HG03342 (cell line): ENCODE measurements around the gene BORCS8.
"Not testable (repeated sequence)": the region's sequence is repeated elsewhere in the genome, so short reads cannot be mapped to it uniquely, and the experiment has no call there.

Experiments
- ATAC-seq: cut with Tn5 transposase; IDR thresholded peaks from one replicate; pipeline ENCODE4 v1.9.1; 2021; ENCODE audit warnings: mild to moderate bottlenecking, moderate library complexity; ENCODE audit not compliant: unreplicated experiment

Gene BORCS8

DNA sequence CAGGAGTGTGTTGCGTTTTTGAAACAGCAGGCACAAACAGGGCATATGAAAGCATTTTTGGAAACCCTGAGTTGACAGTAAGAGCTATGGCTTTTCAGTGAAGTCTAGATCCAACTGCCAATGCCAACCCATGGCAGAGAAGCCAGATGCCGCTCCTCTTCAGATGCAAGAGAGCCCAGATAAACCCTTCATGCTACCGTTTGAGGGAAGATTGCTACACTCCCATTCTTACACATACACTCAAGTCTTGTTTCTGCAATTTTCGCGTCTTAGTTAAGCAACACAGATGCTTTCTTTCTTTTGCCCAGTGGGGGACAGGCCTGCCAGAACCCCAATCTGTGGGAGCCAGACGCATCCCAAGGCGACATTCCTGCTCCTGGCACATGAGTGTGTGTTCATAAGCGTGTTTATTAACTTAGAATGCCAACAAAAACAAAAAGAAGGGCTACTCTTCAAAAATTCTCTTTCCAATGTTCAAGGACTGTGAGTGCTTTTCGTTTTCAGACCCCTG lies 10.4 kb downstream of the BORCS8 start:
- ATAC-seq: no peak

DNA sequence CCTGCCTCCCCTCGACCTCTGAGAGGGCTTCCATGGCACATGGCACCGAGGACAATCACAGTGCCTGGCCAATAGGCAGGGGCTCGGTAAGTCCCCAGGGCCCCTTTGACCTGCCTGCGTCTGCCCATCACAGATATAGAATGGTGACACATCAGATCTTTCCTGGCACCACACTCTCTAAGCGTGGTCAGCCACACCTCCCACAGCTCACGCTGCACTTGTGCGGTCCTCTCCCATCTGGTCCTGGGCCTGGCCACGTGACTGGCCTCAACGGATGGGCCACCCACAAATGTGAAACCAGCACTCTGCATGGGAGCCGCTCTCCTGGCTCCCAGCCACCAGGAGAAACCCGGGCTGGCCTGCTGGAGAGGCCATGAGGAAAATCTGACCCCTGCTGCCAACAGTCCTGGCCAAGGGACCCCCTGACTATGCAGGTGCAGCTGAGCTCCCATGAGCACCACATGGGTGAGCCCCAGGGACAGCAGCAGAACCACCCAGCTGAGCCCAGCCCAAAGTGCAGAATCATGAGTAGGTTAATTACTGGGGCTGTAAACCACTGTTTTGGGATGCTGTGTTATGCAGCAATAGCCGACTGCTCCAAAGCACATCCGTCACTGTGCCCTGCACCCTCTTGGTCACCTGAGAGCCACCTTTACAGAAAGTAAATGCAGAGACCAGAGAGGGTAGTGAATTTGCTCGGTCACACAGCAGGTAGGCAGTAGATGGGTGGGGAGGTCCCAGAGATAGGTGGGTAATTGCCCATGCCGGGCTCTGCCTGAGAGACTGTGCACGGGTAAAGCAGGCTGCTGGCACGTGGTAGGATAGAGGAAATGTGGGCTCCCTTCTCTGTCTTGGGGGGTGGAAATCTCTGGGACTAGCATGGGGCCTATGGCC lies 12.2 kb downstream of the BORCS8 start:
- no peak for ATAC-seq

DNA sequence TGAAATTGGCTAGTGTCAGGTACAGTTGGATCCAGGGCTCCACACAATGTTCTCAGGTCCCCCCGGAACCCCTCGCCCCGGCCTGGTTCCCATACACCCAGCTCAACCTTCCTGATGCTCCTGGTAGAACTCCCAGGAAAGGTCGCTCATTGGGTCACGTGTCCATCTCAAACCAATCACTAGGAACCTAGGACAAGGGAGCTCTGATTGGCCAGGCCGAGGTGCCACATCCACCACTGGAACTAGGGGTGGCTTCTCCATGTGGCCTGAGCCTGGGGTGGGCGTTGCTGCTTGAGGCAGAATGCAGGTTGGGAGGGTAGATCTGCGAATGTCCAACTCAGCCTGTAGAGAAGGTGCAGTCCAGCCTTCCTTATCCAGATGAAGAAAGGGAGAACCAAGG lies 15.0 kb downstream of the BORCS8 start:
- no peak for ATAC-seq

DNA sequence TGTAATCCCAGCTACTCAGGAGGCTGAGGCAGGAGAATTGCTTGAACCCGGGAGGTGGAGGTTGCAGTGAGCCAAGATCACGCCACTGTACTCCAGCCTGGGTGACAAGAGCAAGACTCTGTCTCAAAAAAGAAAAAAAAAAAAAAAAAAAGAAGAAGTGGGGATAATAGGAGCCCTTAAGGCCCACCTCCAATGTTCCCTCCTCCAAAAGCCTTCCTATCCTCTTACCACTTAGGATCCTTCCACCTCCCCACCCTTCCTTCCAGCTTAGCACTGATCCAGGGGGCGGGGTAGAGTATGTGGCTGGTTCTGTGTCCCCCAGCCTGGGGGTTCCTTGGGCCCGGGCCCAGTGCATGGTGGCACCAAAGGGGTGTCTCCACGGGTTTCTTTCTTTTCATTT lies 18.7 kb downstream of the BORCS8 start:
- not testable (repeated sequence) for ATAC-seq

DNA sequence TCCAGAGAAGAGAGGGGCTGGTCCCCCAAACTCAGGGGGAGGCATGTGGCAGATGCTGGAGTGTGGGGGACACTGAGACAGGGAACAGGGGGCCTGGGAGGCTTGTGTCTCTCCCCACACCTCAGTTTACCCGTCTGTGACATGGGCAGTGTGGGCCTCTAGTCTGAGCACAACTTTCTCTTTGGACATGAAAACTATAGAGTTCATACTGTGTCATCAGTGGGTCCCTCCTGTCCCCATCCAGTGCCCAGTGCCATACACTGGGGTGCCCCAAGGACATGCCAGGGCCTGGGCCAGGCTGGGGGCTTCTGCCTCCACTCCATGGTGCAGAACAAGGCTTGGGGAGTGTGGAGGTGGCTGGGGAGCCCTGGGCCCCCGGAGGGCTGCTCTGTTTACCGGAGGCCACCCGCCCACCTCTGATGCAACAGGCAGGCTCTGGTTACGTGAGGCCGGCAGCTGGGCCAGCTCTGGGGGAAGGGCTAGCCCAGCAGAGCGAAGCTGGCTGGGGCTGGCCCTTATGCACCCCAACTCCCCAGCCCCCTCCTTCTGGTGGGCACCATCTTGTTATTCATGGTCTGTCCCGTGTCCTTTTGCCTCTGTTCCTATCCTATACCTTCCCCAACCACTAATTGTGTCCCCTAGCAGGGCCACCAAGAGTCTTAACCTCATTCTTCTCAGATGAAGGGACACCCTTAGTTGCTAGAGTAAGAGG lies 20.0 kb downstream of the BORCS8 start:
- no peak for ATAC-seq

DNA sequence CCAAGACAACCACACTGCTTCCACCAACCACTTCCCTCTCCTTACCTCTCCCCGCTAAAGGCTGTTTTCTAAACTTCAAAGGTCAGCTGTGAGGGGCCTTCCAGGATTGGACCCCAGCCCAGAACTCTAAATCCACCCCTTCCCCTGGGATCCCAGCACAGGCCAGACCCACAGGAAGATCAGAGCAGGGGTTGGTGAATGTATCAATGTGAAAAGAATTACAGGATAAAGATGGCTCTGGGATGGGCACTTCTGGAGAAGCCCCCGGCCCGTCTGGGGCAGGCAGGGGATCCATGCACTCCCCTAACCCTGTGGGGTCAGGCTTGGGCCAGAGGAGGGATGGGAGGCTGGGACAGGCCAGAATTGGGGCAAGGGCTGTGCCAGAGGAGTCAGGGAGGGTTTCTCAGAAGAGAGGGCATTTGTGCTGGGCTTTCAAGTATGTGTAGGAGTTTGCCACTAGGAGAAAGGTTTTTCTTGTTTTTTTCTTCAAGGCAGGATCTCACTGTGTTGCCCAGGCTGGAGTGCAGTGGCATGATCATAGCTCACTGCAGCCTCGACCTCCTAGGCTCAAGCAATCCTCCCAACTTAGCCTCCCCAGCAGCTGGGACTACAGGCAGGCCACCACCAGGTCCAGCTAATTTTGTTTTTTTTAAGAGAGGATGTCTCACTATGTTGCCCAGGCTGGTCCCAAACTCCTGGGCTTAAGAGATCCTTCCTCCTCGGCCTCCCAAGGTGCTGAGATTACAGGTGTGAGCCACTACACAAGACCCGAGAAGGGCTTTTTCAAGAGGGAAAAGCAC lies 20.9 kb downstream of the BORCS8 start:
- ATAC-seq: no peak

DNA sequence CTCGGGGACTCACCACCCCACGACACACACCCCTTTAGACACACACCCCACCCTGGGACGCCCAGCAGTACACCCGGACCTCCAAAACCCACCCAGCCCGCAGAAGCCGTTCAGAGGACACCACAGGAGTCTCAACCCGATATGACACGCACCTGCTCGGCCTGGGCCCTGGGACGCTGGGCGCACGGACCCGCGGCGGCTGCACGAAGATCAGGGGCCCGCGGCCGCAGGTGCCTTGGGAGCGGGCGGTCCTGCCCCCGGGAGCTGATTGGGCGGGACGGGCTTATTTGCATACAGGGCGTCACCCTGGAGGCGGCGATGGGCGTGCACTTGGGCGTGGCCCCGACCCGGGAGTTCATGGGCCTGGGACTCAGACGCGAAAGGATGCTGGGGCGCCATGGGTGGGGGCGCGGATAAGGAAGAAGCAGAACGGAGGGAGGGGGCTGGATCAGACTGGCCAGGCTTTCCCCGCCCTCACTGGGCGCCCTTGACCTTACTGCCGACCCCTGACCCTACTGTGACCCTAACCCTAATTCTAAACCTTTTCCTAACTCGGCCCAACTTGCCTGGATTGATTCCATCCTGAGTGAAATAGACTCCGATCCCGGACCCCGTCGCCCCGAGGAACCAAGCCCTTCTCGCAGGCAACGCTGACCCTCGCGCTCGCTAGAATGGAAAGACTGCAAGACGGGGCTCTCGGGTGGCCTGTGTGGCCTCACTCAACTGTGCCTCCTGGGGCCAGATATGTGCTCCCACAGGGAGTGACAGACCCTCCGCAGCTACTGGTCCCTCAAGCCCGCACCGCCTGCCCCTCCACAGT lies 21.7 kb downstream of the BORCS8 start, which contains the start of gene MEF2B:
Gene MEF2B, minus strand, starts transcription at position 211 of the 820 bp plus-strand sequence. CDS start 19,528 bp downstream, outside the sequence.
- peak; percentile 80 for ATAC-seq

DNA sequence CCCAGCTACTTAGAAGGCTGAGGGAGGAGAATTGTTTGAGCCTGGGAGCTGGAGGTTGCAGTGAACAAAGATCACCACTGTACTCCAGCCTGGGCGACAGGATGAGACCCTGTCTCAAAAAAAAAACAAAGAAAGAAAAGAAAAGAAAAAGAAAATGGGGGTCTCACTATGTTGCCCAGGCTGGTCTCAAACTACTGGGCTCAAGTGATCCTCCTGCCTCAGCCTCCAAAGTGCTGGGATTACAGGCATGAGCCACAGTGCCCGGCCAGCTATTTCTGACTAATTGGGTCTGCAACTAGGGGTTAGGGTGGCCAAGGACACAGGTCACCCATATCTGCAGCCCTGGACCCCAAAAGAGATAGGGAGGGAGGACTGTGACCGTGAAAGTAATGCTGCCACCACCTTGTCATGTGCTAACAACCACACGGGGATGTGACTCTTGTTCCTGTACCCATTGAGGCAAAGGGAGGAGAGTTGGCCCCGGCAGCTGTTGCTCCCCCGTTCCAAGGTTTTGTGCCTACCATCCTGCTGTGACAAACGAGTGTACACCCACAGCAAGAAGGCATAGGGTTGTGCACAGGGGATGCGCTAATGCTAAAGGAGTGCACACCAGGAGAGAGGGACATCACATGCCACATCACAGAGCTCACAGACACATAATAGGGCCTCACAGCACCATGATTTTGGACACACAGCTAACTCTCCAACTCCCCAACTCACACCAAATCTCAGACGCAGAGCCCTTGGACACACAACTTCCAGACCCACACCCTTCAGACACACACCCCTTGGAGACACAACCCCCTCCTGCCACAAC lies 22.5 kb downstream of the BORCS8 start:
- peak; percentile 24 for ATAC-seq

DNA sequence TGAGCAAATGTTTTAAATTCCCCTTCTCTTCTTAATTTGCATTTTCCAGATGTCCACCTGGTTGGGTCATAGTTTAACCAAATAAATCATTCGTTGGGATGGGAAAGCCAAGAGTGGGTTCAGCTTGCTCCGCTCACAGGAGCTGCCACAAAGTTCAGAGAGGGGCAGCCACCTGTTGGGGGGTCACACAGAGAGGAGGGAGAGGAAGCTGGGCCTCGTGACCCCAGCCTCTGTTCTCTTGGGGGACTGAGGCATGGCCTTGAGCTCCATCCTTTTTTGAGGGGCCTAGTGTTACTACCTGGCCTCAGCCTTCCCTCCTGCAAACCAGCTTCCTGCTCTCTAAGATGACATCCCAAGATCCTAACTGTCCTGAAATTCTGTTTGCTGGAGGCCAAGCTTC lies 24.3 kb downstream of the BORCS8 start:
- no peak for ATAC-seq

DNA sequence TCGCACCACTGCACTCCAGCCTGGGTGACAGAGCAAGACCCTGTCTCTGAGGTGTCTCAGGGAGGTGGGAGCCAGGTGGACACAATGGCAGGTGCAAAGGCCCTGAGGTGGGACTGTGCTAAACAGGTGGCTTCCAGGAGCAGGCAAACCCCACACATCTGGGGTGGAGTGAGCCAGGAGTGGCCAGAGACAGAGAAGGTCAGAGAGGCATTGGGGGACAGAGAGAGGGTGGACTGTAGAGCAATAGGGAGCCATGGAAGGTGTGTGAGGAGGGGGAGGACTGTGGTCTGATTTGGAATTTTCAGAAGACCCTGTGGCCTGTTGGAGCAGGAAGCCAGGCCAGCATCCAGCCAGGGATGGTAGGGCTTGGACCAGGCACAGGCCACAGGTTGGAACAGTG lies 26.6 kb downstream of the BORCS8 start:
- ATAC-seq: no peak

DNA sequence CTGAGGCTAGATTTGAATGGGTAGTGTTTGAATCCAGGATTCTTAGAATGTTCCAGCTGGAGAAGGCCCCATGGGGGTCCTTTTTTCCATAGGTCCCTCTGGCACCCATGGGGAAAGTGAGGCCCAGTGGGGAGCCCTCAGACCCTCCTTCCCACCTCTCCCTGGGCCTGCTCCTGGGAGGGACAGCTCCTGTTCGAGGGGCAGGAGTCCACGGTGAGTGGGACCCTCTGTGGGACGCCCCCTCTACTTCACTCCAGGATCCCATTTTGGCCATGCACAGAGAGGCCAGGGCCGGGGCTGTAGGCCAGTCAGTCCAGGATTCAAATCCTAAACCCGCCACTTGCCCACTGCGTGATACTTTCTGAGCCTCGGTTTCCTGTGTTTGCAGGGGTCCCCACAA lies 29.5 kb downstream of the BORCS8 start:
- ATAC-seq: no peak

DNA sequence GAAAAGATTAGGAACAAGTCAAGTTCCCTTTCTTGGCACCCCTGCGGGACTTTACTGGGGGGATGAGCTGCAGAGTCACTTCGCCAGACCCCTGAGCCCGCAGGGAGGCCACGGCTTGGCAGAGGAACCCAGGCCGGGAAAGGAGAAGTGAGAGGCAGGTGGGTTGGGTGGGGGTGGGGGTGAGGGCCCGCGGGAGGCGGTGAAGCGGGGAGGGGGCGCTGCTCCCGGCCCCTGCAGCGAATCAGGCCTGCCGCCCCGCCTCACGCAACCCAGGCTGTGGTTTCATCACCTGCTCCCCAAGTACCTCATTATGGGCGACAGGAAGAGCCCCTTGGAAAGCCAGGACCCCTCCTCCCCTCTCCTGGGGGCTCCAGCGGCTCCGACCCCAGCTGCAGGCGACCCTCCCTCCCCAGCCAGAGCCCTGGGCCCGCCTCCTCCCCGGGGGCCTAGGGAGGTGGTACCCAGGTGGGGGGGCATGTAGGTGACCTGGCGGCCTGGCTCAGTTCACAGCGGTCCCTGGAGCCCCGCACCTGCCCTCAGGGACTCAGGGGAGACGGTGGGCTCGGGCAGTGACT lies 31.4 kb downstream of the BORCS8 start:
- no peak for ATAC-seq

DNA sequence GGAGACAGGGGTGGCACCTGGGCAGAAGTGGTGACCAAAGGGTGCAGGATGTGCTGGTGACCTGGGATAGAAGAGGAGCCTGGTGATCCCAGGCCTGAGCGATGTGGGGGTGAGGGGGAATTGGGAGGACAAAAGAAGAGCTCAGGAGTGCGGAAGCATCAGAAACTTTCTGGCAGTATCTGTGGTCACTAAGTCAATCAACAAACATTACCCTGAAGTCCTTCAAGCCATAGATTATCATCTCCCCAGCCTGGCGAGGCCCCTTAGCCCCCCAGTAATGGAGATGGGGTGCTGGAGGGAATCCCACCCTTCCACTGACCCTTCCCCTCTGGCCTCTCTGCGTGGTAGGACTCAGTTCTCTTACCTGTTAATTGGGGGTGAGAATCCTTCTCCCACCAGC lies 32.4 kb downstream of the BORCS8 start:
- no peak for ATAC-seq

DNA sequence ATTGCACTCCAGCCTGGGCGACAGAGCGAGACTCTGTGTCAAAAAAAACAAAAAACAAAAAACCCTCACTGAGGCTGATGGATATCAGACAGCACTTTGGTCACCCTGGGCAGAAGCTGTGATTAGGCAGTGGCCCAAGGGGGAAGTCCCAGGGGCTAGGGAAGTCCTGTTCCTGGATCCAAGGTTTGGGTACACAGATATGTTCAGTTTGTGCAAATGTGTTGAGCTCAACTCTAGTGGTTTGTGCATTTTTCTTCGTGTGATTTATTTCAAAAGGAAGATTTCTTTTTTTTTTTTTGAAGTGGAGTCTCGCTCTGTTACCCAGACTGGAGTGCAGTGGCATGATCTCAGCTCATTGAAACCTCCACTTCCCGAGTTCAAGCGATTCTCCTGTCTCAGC lies 34.1 kb downstream of the BORCS8 start:
- ATAC-seq: no peak

DNA sequence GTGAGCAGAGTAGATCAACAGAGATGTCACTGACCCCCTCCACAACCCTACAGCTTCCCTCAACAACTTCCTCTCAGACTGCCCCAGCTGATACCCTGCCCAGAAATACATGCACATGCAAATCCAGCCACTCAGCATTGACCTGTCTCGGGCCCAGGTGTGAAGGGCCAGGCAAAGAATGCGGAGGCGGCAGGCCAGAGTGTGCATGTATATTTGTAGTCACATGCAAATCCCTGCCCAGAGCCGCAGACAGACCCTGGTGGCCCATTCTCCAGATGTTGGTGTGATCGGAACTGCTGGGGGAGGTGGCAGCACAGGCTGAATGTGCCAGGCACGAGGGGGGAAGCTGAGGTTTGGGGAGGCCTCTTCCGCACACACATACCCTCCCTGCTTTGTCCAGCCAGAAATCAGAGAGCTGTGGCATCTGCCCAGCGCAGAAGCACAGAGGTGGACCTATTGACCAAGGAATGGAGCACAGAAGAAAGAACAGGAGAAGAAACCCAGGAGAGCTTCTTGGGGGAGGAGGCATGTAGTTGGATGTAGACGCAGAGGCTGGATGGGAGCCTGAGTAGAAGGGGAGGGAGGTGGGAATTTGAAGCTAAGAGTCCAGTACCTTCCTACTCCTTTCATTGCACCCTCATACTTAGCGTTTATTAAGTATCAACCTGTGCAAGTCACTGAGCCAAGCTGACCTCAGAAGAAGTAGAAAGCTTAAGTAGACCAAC lies 36.3 kb downstream of the BORCS8 start:
- ATAC-seq: peak; percentile 66

DNA sequence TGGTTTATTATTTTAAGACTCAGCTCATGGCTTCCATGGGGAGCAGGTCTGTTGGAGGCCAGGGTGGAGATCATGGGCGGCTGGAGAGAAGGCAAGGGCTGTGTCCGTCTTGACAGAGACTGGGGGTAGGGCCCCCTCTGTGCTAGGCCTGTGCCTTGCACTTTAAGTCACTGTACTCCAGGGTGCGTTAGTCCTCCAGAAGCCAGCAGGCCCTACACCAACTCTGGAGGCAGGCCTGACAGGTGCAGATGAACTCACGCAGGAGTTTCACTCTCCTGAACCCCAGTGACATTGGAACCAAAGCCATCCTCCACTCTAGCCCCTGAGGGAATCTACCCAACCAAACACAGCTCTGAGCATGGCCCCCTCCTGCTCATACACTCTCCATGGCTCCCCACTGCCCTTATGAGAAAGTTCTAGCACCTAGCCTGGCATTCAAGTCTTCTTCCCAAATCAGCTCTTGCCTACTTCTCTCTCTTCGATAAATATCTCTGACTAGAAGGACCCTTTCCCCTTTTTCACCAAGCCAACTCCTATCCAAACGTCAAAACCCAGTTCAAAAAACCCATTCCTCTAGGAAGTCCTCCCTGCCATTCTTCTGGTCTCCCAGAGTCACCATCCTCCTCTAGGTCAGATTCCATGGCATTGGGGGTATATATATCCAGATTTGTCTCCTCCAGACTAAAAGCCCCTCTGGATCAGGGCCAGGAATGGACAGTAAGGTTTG lies 37.0 kb downstream of the BORCS8 start:
- no peak for ATAC-seq

DNA sequence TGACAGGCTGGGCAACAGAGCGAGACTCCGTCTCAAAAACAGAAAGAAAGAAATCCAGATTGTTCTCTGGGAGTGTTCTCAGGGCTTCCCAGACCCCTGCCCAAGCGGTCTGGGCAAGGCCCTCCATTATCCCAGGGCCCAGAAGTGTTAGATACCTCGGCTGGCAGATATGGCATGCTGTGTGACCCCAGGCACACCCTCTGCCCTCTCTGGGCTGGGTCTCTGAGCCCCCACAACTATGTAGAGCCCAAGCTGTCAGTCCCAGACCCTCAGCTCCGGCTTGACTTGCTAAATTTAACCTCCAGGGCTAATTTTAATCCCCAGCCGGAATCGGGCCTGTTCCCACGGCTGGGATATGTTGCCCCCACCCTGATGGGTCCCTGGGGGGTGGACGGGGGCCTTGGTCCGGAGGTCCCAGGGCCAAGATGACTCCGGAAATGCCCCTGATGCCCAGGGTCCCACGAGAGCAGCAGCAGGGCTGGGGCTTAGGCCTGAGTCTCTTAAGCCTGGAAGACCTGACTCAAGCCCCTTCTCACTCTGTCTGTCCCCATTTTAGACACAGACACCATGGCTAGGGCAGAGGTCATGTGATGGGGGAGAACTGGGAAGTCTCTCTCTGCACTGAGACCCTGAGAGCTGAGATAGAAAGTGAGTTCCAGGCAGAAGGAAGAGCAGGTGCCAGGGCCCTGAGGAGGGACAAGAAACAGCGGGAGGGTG lies 39.1 kb downstream of the BORCS8 start:
- ATAC-seq: no peak
